ENCODE data around the gene SLC35F1. TPM values are rescaled to one million over a fixed set of nuclear protein-coding genes. Genes with fewer than 3 reads are reported as not detected.

The SLC35F1 gene
- total and polyA plus RNA-seq, 9 of the 15 experiments (the other 6 are each of a cell fraction or from before 2014, with no cell fraction given), result 0.03 to 0.06 TPM; not detected in 7

GRCh38 chr6:117919775-117920729 lies 13.0 kb downstream of the SLC35F1 start:
- FAIRE-seq (no peak), ATAC-seq (no peak; the same call in 2 of the 3 replicates), DNase-seq (ENCODE audit: extremely low read depth in 1 of 4, low spot score in 3 of 4) (no peak)
- in situ Hi-C loops (cut with MboI) (no loop called here), intact Hi-C loops (cut with micrococcal nuclease) (no loop called here)
- Histone ChIP-seq H3K9me3 (replicated peaks; ENCODE audit: control insufficient read depth, insufficient read depth, low read depth, low read length) (no peaks in the 10 kb centered on the region), H3K4me1 (replicated peaks in 1 of 2; ENCODE audit: control insufficient read depth in 2 of 2, insufficient read depth in 2 of 2, low read length in 2 of 2) (no peaks in the 10 kb centered on the region), H2AFZ (ENCODE audit: low read depth, low read length) (no peak overlapping the region), H3K36me3 (ENCODE audit: control insufficient read depth, insufficient read depth, low read length) (no peaks in the 10 kb centered on the region), H3K27me3 (ENCODE audit: control insufficient read depth in 2 of 2, insufficient read depth in 2 of 2, low read length in 2 of 2) (peaks cover 0 to 7% of the 10 kb centered on the region in 2 experiments; a peak in 1 of 5 replicates), H4K20me1 (replicated peaks; ENCODE audit: control insufficient read depth, insufficient read depth, low read length) (no peaks in the 10 kb centered on the region), H3K4me3 (no peak overlapping the region), H3K4me2 (ENCODE audit: insufficient read depth, low read length) (no peak overlapping the region), H3K27ac (ENCODE audit: extremely low read depth, low read depth, low read length) (no peak overlapping the region), H3K9me1 (ENCODE audit: control insufficient read depth, insufficient read depth, low read length) (no peaks in the 10 kb centered on the region), H3K79me2 (ENCODE audit: control insufficient read depth, insufficient read depth, low read length) (no peaks in the 10 kb centered on the region), H3K9ac (ENCODE audit: insufficient read depth in 1 of 2, low read depth in 2 of 2, low read length in 2 of 2) (no peak overlapping the region)
- BruUV-seq (replicated peaks), result no TSS peak
- CTCF ChIA-PET (ENCODE audit: low intra/inter-chr PET ratio), result no interaction called here
- POLR2A ChIA-PET, result no interaction called here
- TF ChIP-seq ZNF668 (CRISPR knock-in tag; IDR thresholded peaks at IDR 0.05) (no peak), ZNF445 (CRISPR knock-in tag; IDR thresholded peaks at IDR 0.05; ENCODE audit: low read depth) (no peak), TBP (optimal IDR thresholded peaks at IDR 0.05; ENCODE audit: low read depth, low read length) (no peak), MXD1 (CRISPR knock-in tag; IDR thresholded peaks at IDR 0.05; ENCODE audit: borderline replicate concordance, poor library complexity, severe bottlenecking) (no peak), RBM22 (IDR thresholded peaks at IDR 0.05; ENCODE audit: low read depth, low read length, poor library complexity, severe bottlenecking) (no peak), CREM (IDR thresholded peaks at IDR 0.05; ENCODE audit: low read depth) (no peak)
- WGBS (ENCODE audit: insufficient coverage, low coverage, missing lambda C conversion rate), result 6% methylated on average over 17 of the region's 39 CpGs
